Testis (tissue), 2 donors: ENCODE results near the gene CYP26A1.

Experiments used
- POLR2A ChIP-seq: fragments of 450-650 bp; IDR thresholded peaks from one replicate; pipeline ENCODE4 v1.6.1; 2017; ENCODE audit warnings: antibody characterized with exemption, mild to moderate bottlenecking, moderate library complexity
- TF ChIP-seq, protein P1 (sequence below), 3 experiments: fragments of 450-650 bp in 2 of 3; fragments of 200-600 bp in 1 of 3; sonication (generic) in 1 of 3; IDR thresholded peaks; one replicate each; pipeline ENCODE4 v1.5.1; 2016 to 2019; ENCODE audit warnings: antibody characterized with exemption in 3 of 3, mild to moderate bottlenecking in 2 of 3, moderate library complexity in 1 of 3

DNA sequence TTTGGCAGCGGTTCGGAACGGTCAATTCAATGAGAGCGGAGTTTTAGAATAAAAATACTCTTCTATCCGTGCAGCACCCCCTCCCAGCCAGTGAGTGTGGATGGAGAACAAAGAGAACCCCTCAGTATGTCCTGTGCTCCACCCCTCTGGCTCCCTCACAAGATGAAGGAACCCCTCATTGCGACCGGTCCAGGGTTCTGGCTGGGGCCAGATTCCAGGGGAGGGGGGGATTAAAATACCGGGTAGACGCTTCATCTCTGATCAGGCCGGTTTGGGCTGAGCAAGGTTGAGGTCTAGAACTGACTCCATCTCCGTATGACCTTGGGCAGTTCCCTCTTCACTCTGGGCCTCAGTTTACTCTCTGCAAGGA is 7.2 kb upstream of the CYP26A1 start:
- TF ChIP-seq, protein P1, sequence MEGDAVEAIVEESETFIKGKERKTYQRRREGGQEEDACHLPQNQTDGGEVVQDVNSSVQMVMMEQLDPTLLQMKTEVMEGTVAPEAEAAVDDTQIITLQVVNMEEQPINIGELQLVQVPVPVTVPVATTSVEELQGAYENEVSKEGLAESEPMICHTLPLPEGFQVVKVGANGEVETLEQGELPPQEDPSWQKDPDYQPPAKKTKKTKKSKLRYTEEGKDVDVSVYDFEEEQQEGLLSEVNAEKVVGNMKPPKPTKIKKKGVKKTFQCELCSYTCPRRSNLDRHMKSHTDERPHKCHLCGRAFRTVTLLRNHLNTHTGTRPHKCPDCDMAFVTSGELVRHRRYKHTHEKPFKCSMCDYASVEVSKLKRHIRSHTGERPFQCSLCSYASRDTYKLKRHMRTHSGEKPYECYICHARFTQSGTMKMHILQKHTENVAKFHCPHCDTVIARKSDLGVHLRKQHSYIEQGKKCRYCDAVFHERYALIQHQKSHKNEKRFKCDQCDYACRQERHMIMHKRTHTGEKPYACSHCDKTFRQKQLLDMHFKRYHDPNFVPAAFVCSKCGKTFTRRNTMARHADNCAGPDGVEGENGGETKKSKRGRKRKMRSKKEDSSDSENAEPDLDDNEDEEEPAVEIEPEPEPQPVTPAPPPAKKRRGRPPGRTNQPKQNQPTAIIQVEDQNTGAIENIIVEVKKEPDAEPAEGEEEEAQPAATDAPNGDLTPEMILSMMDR (IDR thresholded peaks at IDR 0.05), result no peak
- TF ChIP-seq POLR2A, result no peak
